ENCODE results near the gene EXOC4. TPM values are rescaled to one million over a fixed set of nuclear protein-coding genes. Genes with fewer than 3 reads are reported as not detected.

The EXOC4 gene
- total RNA-seq, 2 donors from 2014 or later, result 106 to 115 TPM

DNA sequence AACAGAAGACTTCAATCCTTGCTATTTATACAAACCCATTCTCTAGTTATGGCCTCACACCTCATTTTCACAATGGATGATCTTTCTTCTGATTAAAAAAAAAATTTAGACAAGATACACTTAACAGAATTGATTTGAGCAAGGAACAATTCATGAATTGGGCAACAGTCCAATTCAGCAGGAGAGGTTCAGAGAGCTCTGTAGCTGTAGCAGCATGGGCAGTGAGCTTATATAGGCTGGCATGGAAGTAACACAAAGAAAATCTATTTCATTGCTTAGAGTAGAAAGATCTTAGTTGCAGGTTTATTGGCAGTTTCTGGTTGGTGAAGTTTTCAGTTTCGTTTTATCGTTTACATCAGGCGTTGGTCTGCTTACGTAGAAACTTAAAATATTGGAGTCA, 851.3 kb downstream of the EXOC4 start:
- H3K9me3 Mint-ChIP-seq, result peaks cover under 1% of the 10 kb centered on the region
- WGBS, 2 experiments (ENCODE audit: insufficient coverage in 1 of 2, insufficient read length in 1 of 2), result 86% methylated on average over 3 of the region's 4 CpGs; no CpG with 5 or more reads in 1 of the 2 experiments
- Histone ChIP-seq H3K27me3 (ENCODE audit: control insufficient read depth, insufficient read depth, low read length, poor library complexity, severe bottlenecking) (no peaks in the 10 kb centered on the region), H3K36me3 (ENCODE audit: control insufficient read depth, insufficient read depth, low read length) (no peaks in the 10 kb centered on the region), H3K9me3 (ENCODE audit: control insufficient read depth, low read length) (no peaks in the 10 kb centered on the region), H3K4me3 (ENCODE audit: low read length) (no peak overlapping the region), H3K9ac (ENCODE audit: extremely low read depth, low read length, poor library complexity, severe bottlenecking) (no peak overlapping the region), H3K4me1 (ENCODE audit: control insufficient read depth, insufficient read depth, low read length) (no peaks in the 10 kb centered on the region), H3K27ac (ENCODE audit: low read depth, low read length) (no peak overlapping the region)
- no peak for DNase-seq
- TF ChIP-seq, protein P1, sequence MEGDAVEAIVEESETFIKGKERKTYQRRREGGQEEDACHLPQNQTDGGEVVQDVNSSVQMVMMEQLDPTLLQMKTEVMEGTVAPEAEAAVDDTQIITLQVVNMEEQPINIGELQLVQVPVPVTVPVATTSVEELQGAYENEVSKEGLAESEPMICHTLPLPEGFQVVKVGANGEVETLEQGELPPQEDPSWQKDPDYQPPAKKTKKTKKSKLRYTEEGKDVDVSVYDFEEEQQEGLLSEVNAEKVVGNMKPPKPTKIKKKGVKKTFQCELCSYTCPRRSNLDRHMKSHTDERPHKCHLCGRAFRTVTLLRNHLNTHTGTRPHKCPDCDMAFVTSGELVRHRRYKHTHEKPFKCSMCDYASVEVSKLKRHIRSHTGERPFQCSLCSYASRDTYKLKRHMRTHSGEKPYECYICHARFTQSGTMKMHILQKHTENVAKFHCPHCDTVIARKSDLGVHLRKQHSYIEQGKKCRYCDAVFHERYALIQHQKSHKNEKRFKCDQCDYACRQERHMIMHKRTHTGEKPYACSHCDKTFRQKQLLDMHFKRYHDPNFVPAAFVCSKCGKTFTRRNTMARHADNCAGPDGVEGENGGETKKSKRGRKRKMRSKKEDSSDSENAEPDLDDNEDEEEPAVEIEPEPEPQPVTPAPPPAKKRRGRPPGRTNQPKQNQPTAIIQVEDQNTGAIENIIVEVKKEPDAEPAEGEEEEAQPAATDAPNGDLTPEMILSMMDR (conservative IDR thresholded peaks at IDR 0.05), result no peak
- no peaks in the 10 kb centered on the region for H3K36me3 Mint-ChIP-seq (ENCODE audit: low read depth)
- H3K4me1 Mint-ChIP-seq, result no peaks in the 10 kb centered on the region
- H3K4me3 Mint-ChIP-seq, result no peak overlapping the region
- H3K27me3 Mint-ChIP-seq (ENCODE audit: insufficient read depth), result no peaks in the 10 kb centered on the region
- H3K27ac Mint-ChIP-seq, result no peak overlapping the region

DNA sequence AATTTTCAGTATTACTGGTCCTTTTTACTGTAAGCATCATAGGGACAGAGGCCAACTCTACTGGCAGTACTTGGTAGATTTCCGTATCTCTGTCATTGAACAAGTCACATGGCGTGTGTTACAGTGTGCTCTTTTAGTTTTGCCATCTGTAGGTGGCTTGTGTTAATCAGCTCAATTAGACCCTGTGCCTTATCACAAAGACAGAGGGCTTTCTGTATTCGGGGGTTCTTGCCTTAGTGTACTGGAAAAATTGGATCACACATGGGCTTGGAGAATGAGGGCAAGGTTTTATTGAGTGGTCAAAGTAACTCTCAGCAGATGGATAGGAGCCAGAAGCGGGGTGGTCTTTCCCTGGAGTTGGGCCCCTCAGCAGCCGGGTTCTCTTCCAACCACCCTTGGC, 853.0 kb downstream of the EXOC4 start:
- DNase-seq, result no peak
- no peaks in the 10 kb centered on the region for H3K9me3 Mint-ChIP-seq

DNA sequence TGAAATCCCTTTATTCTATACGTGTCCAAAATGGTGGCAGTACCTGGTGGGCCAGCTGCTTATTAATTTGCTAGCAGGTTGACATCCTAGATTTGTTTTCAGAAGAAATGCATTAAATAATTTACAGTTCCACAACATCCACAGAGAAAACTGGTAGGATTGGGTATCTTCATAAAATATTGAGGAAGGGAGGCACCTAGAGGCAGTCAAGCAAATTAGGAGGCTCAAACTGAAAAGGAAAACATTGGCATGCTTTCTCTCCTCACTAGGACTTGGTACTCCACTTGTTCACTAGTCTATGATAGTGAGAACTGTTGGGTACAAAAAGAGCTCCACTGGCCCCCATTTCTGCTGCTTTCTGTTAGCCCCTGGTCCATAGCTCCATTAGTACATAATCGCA, 855.9 kb downstream of the EXOC4 start:
- no peak for DNase-seq
- Mint-ChIP-seq H3K4me3 (no peak overlapping the region), H3K27me3 (ENCODE audit: insufficient read depth) (no peaks in the 10 kb centered on the region), H3K4me1 (no peaks in the 10 kb centered on the region), H3K36me3 (ENCODE audit: low read depth) (no peaks in the 10 kb centered on the region), H3K27ac (no peak overlapping the region), H3K9me3 (peaks cover 4% of the 10 kb centered on the region)
- Histone ChIP-seq H3K27me3 (ENCODE audit: control insufficient read depth, insufficient read depth, low read length, poor library complexity, severe bottlenecking) (no peaks in the 10 kb centered on the region), H3K9ac (ENCODE audit: extremely low read depth, low read length, poor library complexity, severe bottlenecking) (no peak overlapping the region), H3K27ac (ENCODE audit: low read depth, low read length) (no peak overlapping the region), H3K4me3 (ENCODE audit: low read length) (no peak overlapping the region), H3K9me3 (ENCODE audit: control insufficient read depth, low read length) (no peaks in the 10 kb centered on the region), H3K4me1 (ENCODE audit: control insufficient read depth, insufficient read depth, low read length) (no peaks in the 10 kb centered on the region), H3K36me3 (ENCODE audit: control insufficient read depth, insufficient read depth, low read length) (no peaks in the 10 kb centered on the region)
- TF ChIP-seq, protein P1 (conservative IDR thresholded peaks at IDR 0.05), result no peak
- 100% methylated on average over 2 of the region's 2 CpGs; no CpG with 5 or more reads in 1 of the 2 experiments for WGBS, 2 experiments (ENCODE audit: insufficient coverage in 1 of 2, insufficient read length in 1 of 2)

More for the DNA sequence above, 853.0 kb downstream of the EXOC4 start:
- no peak overlapping the region for H3K4me3 Mint-ChIP-seq
- TF ChIP-seq, protein P1 (conservative IDR thresholded peaks at IDR 0.05), result no peak
- no peaks in the 10 kb centered on the region for H3K9me3 ChIP-seq (ENCODE audit: control insufficient read depth, low read length)
- WGBS, 2 experiments (ENCODE audit: insufficient coverage in 1 of 2, insufficient read length in 1 of 2), result 88 to 96% methylated on average over 3 to 5 of the region's 5 CpGs
- no peaks in the 10 kb centered on the region for H3K27me3 ChIP-seq (ENCODE audit: control insufficient read depth, insufficient read depth, low read length, poor library complexity, severe bottlenecking)
- H3K4me1 ChIP-seq (ENCODE audit: control insufficient read depth, insufficient read depth, low read length), result no peaks in the 10 kb centered on the region
- no peak overlapping the region for H3K27ac ChIP-seq (ENCODE audit: low read depth, low read length)
- no peak overlapping the region for H3K27ac Mint-ChIP-seq
- H3K9ac ChIP-seq (ENCODE audit: extremely low read depth, low read length, poor library complexity, severe bottlenecking), result no peak overlapping the region
- H3K36me3 ChIP-seq (ENCODE audit: control insufficient read depth, insufficient read depth, low read length), result no peaks in the 10 kb centered on the region
- no peaks in the 10 kb centered on the region for H3K4me1 Mint-ChIP-seq
- H3K36me3 Mint-ChIP-seq (ENCODE audit: low read depth), result no peaks in the 10 kb centered on the region
- H3K4me3 ChIP-seq (ENCODE audit: low read length), result no peak overlapping the region
- H3K27me3 Mint-ChIP-seq (ENCODE audit: insufficient read depth), result no peaks in the 10 kb centered on the region
